Measurements from ENCODE around the gene ZFYVE27.

The ZFYVE27 gene

DNA sequence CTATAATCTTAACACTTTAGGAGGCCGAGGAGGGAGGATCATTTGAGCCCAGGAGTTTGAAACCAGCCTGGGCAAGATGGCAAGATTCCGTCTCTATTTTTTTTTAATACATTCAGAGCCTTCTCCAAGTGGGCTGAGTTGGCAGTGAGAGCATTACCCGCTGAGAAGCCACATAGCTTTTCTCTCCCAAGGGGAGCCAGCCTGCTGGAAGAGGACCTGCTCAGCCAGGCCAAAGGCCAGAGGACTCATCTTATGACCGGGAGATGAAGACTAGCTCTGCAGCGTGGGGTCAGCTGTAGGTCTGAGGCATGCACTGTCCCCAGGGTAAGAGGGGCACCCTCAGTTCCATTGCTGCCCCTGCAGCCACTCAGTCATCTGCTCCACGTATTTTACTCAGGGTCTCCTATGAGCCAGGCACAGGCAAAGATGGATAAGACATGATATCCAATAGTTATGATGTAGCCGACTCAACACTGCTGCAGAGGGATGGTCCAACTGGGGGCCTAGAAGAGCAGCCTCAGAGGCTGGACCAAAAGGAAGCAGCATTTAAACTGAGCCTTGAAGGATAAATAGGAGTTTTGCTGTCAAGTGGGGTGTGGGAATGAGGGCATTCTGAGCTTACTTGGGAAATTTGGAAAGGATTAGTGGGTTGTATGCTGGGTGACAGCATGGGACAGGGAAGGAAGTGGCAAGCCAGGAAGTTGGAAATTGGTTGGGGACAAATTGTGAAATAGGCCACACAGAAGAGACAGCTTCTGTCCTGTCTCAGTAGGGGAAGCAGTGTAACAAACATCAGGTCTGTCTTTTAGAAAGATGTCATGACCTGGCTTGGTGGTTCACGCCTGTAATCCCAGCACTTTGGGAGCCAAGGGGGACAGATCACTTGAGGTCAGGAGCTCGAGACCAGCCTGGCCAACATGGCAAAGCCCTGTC lies 25.0 kb upstream of the ZFYVE27 start:
- Mint-ChIP-seq H3K9me3 (no peaks in the 10 kb centered on the region), H3K27me3 (peaks cover 15% of the 10 kb centered on the region), H3K4me3 (peak overlapping the region; percentile 61), H3K4me1 (peaks cover 12% of the 10 kb centered on the region), H3K36me3 (no peaks in the 10 kb centered on the region), H3K27ac (no peak overlapping the region)

DNA sequence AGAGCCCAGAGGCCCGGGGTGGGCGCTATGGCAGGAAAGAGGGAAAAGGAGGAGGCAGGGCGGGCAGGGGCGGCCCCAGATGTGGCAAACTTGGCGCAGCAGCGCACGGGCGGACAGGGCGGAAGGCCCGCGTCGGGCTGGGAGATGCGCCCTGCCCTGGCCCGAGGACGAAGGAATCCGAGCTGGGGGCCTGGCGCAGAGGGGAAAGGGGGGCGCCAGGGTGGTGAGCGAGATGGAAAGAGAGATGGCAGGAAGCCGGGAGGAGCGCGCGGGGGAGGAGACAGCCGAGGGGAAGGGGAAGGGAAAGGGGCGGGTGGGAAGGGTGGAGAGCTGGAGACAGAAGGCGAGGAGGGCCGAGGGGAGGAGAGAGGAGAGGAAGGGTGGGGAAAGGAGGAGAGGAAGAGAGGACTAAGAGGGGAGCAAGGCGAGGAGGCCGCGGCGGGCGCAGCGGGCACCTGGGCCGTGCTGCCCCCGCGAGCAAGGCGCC lies 23.5 kb upstream of the ZFYVE27 start, which contains the start of gene MARVELD1:
Gene MARVELD1 (plus strand): TSS at position 392 of the 487 bp plus-strand sequence. CDS start 147 bp downstream, outside the sequence.
- Mint-ChIP-seq H3K36me3 (no peaks in the 10 kb centered on the region), H3K27ac (peak within 1 kb of the TSS; percentile 91), H3K4me1 (peaks cover 12% of the 10 kb centered on the region), H3K27me3 (peaks cover 14% of the 10 kb centered on the region), H3K4me3 (peak within 1 kb of the TSS; percentile 97), H3K9me3 (no peaks in the 10 kb centered on the region)

DNA sequence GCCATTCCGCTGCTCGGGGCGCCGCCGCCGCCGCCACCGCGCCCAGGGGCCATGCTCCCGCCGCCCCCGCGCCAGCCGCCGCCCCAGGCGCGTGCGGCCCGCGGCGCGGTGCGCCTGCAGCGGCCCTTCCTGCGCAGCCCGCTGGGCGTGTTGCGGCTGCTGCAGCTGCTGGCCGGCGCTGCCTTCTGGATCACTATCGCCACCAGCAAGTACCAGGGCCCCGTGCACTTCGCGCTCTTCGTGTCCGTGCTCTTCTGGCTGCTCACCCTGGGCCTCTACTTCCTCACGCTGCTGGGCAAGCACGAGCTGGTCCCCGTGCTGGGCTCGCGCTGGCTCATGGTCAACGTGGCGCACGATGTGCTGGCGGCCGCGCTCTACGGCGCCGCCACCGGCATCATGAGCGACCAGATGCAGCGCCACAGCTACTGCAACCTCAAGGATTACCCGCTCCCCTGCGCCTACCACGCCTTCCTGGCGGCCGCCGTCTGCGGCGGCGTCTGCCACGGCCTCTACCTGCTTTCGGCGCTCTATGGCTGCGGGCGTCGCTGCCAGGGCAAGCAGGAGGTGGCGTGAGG lies 23.0 kb upstream of the ZFYVE27 start:
- Mint-ChIP-seq H3K4me1 (peaks cover 12% of the 10 kb centered on the region), H3K36me3 (no peaks in the 10 kb centered on the region), H3K27ac (peak overlapping the region; percentile 84), H3K27me3 (peaks cover 13% of the 10 kb centered on the region), H3K4me3 (peak overlapping the region; percentile 97), H3K9me3 (no peaks in the 10 kb centered on the region)

DNA sequence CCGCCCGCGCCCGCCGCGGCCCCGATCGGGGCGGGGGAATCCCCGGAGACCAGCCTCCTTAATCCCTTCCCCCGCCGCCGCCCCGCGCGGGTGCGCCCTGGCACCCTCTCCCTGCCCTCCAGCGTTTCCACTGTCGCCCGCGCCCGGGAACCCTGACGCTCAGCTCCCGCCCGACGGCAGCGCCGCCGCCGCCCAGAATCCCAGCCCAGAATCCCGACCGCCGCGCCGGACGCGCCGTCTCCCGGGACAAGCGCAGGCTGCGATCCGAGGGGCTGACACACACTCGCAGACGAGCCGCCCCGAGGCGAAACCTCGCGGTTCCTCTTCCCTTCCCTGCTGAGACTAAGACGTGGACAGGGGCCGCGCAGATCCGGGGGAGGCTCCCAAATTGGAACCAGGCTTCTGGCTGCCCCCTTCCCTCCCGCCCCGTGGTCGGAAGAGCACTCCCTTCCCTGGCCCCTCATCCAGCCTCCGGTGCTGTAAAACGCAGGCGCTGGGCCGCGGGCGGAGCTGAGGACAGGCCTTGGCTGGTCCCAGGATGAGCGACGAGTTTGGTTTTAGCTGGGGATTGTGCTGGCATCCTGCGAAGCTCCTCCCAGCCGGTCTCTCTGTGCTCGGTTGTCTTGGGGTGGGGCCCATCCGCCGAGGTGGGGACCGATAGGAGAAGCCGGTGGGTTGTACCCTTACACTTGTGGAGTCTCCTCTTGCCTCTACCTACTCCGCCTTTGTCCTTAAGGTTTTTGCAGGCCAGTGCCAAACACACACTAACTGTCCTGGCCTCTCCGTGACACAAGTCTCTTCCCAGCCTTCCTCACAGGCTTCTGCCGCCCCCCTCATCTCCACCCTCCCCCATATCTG lies 22.3 kb upstream of the ZFYVE27 start:
- Mint-ChIP-seq H3K36me3 (no peaks in the 10 kb centered on the region), H3K9me3 (no peaks in the 10 kb centered on the region), H3K27me3 (peaks cover 8% of the 10 kb centered on the region), H3K4me1 (peaks cover 12% of the 10 kb centered on the region), H3K27ac (peak overlapping the region; percentile 84), H3K4me3 (peak overlapping the region; percentile 97)

DNA sequence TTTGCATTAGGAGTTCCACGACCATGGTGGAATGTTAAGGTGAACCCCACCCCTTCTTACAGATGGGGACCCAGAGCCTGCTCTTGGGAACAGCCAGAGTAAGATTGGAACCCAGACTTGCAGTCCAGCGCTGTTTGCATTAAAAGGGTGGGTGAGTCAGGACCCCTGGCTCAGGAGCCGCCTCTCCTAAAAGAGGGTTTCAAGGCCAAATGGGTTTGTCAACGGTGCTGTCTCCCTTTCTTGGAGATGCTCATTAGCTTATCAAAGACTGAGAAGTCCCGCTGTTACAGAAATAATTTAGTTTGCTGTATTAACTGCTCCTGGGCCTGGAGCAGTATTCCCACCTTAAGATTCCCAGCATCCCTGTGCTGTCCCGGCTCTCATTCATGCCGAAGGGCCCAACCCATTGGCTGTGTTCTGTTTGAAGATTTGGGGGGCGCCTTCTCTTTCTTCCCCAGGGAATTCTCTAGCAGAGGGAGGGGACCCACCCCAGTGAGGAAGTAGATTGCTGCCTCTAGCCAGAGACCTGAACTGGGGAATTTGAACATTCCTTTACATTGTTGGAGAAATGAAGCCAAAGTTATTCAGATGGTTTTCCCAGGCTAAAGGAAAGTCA lies 21.6 kb upstream of the ZFYVE27 start:
- peaks cover 12% of the 10 kb centered on the region for H3K4me1 Mint-ChIP-seq
- H3K9me3 Mint-ChIP-seq = no peaks in the 10 kb centered on the region
- no peak overlapping the region for H3K27ac Mint-ChIP-seq
- peaks cover 6% of the 10 kb centered on the region for H3K27me3 Mint-ChIP-seq
- H3K4me3 Mint-ChIP-seq = peak overlapping the region; percentile 97
- no peaks in the 10 kb centered on the region for H3K36me3 Mint-ChIP-seq

DNA sequence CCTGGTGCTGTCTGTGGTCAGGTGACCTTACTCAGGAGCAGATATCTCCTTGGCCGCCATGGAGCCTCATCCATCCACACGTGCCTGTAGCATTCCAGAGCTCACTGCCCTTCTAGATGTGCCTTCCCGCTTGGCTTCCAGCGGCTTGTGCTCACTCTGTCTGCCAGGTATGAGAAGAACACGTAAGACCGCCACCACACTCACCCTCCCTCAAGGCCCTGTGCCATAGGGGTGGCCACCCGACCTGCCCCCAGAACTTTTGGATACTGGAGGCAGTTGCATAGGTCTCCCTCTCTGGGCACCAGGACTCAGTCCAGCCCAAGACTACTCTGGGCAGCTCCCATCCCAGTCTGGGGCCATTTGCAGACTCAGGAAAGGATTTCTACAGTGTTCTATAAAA lies 19.3 kb upstream of the ZFYVE27 start:
- no peaks in the 10 kb centered on the region for H3K9me3 Mint-ChIP-seq
- no peak overlapping the region for H3K27ac Mint-ChIP-seq
- no peaks in the 10 kb centered on the region for H3K36me3 Mint-ChIP-seq

DNA sequence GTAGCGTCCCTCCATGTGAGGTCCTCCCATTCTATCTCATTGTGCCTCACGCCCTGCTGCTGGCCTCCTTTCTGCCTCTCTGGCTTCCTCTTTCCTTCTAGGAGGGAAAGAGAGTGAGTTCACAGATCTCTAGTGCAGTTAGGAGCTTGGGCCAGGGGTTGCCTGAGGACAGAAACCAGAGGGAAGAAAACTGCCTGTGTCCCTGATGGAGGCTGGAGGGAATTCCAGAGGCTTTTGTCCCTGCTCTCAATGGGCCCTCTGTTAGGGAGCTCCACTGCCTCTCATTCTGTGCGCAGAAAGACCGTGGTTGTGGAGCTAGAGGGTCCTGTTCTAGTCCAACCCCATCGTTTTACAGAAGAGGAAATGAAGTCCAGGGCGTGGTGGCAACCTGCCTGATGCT lies 18.8 kb upstream of the ZFYVE27 start:
- no peak overlapping the region for H3K4me3 Mint-ChIP-seq
- H3K36me3 Mint-ChIP-seq = no peaks in the 10 kb centered on the region
- H3K9me3 Mint-ChIP-seq = no peaks in the 10 kb centered on the region
- H3K27ac Mint-ChIP-seq = no peak overlapping the region
- peaks cover 8% of the 10 kb centered on the region for H3K4me1 Mint-ChIP-seq
- H3K27me3 Mint-ChIP-seq = no peaks in the 10 kb centered on the region

More for the DNA sequence above, 19.3 kb upstream of the ZFYVE27 start:
- H3K4me1 Mint-ChIP-seq = peaks cover 12% of the 10 kb centered on the region
- H3K27me3 Mint-ChIP-seq = peaks cover 4% of the 10 kb centered on the region
- H3K4me3 Mint-ChIP-seq = no peak overlapping the region

DNA sequence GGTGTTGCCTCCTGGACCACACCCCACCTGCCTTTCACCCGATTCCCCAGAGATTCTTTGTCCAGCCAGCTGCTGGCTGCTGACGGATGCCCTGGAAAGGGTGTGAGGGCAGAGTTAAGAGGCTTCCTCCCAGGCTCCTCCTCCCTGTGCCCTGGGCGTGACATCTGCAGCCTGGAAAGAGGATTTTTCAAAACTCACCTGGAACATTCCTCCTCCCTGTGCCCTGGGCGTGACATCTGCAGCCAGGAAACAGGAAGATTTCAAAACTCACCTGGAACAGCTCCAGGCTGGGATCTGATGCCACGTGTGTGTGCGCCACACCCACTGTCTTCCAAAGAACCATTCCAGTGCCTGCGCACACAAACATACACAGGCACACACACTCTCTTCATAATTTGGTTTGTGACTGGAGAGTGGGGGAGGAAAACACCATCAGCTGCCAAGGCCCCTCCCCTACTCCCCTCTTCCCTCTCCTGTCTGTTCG lies 18.2 kb upstream of the ZFYVE27 start:
- Mint-ChIP-seq H3K9me3 (no peaks in the 10 kb centered on the region), H3K4me1 (peaks cover 8% of the 10 kb centered on the region), H3K36me3 (no peaks in the 10 kb centered on the region), H3K4me3 (no peak overlapping the region), H3K27ac (no peak overlapping the region), H3K27me3 (no peaks in the 10 kb centered on the region)

DNA sequence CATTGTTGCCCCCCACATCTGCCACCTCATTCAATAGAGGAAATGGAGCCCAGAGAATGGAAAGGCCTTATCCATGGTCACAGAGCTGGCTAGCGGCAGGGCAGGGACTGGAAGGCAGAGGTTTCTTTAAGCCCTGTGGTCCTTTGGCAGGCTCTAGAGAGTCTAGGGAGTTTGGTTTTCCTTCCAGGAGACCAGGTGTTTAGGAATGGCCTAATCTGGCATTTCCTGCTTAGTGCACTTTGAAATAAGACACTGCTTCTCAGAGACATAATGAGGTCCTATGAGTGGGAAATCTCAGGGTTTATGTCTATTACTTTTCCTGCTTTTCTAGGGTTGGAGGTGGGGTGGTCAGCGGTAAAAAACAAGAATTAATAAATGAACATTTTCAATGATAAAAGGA lies 17.3 kb upstream of the ZFYVE27 start:
- H3K4me3 Mint-ChIP-seq = no peak overlapping the region

DNA sequence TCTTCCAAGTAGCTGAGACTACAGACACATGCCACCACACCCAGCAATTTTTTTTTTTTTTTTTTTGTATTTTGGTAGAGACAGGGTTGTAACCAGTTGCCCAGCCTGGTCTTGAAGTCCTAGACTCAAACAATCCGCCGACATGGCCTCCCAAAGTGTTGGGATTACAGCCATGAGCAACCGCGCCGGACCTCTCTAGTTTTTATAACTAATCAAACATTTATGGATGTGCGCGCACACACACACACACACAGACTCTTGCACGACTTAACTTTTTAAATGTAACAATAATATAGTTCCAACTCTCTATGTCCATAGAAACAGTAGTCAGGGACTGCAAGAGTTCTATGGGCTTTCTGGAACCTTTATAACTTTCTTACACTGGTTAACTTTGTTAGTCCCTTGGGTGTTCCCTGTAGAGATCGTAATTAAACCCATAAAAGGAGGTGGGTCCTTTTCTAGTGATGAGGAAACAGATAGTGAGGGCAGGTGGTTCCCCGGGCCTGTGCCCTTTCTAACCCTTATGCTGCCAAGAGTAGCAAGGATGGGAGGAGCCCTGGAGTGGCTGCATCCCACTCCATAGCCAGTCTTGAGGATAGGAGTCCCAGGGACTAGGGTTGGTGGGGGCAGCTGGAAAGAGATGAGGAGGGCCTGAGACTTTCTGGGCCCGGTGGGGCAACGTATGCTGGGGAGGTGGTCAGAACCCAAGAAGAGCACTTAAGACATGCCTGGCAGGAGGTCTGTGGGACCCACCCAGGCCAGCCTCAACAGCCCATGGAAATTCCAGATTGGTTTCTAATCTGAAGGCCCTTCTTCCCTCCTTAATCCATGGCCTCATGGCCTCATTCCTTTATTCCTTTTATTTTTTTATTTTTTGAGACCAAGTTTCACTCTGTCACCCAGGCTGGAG lies 14.8 kb upstream of the ZFYVE27 start:
- H3K27ac Mint-ChIP-seq = no peak overlapping the region
- no peaks in the 10 kb centered on the region for H3K27me3 Mint-ChIP-seq
- H3K4me3 Mint-ChIP-seq = no peak overlapping the region
- H3K36me3 Mint-ChIP-seq = no peaks in the 10 kb centered on the region
- no peaks in the 10 kb centered on the region for H3K4me1 Mint-ChIP-seq
- H3K9me3 Mint-ChIP-seq = no peaks in the 10 kb centered on the region

More for the DNA sequence above, 17.3 kb upstream of the ZFYVE27 start:
- Mint-ChIP-seq H3K36me3 (no peaks in the 10 kb centered on the region), H3K27ac (no peak overlapping the region), H3K9me3 (no peaks in the 10 kb centered on the region), H3K4me1 (peaks cover 4% of the 10 kb centered on the region), H3K27me3 (no peaks in the 10 kb centered on the region)

DNA sequence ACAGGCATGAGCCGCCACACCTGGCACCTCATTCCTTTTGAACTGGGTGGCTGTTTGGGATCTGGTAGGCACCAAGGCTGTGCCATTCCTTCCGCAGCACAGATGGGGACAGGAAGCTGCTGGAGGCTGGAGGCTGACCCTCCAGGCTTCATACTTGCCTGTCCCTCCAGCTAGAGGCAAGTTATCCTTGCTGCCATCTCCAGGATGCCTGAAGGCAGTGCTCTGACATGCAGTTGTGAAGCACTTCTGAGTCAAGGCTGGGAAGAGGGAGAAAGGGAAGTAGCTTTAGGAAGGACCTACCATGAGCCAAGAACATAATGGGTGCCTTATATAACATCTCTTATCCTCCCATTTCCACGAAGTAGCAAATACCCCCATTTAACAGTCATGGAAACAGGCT lies 13.9 kb upstream of the ZFYVE27 start:
- Mint-ChIP-seq H3K4me1 (no peaks in the 10 kb centered on the region), H3K27me3 (no peaks in the 10 kb centered on the region), H3K9me3 (no peaks in the 10 kb centered on the region), H3K36me3 (no peaks in the 10 kb centered on the region), H3K27ac (no peak overlapping the region), H3K4me3 (no peak overlapping the region)

DNA sequence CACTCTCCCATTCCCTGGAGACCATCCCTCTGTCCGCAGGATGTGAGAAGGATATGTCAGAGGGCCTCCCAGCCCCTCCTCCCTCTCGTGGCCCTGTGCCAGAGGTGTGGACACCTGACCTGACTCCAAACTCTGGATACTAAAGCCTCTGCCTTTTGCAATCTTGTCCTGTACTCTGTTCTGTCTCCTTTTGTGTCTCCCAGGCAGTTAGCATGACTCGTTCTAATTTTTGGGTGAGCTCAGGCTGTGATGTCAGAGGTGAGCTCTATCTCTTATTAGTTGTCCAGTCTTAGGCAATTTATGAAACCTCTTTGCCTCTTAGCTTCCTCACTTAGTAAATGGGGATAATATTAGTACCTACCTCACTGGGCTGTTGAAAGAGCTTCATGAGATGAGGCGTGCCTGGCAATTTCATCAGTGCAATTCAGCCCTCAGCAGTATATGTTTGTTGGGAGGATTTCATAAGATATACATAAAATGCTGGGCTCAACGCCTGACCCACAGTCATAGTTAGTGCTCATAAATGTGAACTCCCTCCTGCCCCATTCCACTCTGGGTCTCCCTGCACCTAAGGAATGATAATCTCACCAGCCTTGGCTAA lies 12.5 kb upstream of the ZFYVE27 start:
- Mint-ChIP-seq H3K27me3 (peaks cover 2% of the 10 kb centered on the region), H3K4me1 (no peaks in the 10 kb centered on the region)

DNA sequence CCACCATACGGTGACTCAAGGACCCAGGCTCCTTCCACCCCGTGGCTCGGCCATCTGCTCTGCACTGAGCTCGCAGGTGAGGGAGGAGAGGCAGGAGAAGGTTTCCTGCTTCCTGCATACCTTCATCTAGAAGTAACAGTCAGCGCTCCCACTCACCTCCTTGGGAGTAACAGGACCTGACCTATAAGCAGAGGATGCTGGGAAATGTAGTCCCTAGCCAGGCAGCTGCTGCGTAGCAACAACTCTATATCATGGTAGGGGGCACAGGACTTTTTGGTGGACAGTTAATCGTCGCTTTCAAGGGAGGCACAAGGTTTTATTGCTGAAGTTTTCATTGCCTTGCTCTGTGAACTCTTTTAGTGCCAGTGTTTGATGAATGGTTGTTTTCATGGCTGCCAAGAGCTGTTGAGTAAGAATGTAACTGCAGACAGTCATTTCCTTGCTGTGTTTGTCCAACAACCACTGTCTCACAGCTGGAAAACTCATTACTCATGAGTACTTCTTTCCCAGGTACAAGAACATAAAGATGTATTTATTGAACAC lies 10.2 kb upstream of the ZFYVE27 start:
- Mint-ChIP-seq H3K4me1 (no peaks in the 10 kb centered on the region), H3K27me3 (peaks cover 2% of the 10 kb centered on the region), H3K4me3 (no peak overlapping the region), H3K9me3 (no peaks in the 10 kb centered on the region), H3K36me3 (no peaks in the 10 kb centered on the region), H3K27ac (no peak overlapping the region)

More for the DNA sequence above, 12.5 kb upstream of the ZFYVE27 start:
- H3K27ac Mint-ChIP-seq = no peak overlapping the region
- H3K4me3 Mint-ChIP-seq = no peak overlapping the region
- no peaks in the 10 kb centered on the region for H3K9me3 Mint-ChIP-seq
- H3K36me3 Mint-ChIP-seq = no peaks in the 10 kb centered on the region
